ENCODE data around the gene THSD4. TPM values are rescaled to one million over a fixed set of nuclear protein-coding genes. Genes with fewer than 3 reads are reported as not detected.

The THSD4 gene
- total RNA-seq, 1 experiment from 2014 or later = 1.2 TPM

DNA sequence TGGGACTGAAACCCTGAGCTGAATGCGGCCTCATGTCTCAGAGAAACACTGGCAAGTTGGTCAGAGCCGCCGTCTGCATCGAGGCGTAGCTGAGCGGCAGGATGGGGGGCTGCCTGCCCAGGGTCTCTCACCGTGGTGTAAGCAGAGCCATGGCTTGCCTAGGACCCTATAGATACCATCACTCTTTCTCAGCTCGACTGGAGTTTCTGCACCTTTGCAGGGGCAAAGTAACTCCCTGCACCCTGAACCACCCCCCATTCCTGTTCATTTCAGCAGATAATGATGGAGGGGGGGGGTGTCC, 666.6 kb downstream of the THSD4 start:
- DNase-seq (ENCODE audit: low spot score) = no peak

DNA sequence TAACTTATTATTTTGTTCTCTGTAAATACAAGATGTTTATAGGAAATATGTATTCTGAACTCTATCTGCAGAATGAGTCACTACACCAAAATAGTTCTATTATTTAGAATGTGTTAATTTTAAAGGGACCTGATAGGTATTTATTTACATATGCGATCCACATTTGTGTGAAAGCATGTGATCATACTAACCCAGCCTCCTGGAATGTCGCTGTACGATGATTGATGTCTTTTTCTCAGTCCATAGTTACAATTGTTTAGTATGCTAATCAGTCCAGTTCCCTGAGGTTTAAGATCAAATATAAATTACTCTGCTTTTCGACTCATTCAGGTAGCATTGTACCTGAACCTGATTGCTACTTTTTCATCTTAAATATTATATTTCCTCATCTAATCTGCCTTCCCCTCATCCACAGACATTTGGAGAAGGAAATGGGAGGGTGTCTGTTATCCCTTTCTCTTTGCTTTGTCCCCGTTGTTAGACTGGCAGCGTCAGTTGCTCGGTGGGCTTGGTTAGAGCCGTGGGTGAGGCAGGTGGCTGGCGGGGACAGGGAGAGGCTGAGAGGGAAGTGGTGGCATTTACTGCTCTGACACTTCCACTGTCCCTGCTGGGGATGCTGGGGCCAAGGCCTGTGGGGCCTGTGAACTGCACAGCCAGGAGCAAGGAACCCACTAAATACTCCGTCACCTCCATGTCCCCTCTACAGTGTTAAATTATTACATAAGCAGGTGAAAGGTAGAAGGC, 667.3 kb downstream of the THSD4 start:
- DNase-seq (ENCODE audit: low spot score) = no peak

DNA sequence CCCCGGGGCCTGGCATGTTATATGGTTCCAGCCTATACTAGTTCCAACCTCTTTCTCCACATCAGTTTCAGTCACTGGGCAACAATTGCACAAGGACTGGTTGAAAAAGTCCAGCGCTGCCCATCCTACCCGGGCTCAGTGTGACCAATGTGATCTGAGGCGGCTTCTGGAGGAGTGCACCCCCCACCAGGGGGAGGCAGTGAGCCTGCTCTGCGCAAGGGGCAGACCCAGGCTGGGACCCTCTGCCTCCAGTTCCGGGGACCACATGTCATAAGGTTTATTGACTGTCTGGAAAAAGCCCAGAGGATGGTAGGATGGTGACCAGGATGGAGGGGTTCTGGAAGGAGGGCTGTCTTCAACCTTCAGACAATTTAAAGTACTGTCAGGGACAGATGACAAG, 669.4 kb downstream of the THSD4 start:
- no peak for DNase-seq (ENCODE audit: low spot score)

DNA sequence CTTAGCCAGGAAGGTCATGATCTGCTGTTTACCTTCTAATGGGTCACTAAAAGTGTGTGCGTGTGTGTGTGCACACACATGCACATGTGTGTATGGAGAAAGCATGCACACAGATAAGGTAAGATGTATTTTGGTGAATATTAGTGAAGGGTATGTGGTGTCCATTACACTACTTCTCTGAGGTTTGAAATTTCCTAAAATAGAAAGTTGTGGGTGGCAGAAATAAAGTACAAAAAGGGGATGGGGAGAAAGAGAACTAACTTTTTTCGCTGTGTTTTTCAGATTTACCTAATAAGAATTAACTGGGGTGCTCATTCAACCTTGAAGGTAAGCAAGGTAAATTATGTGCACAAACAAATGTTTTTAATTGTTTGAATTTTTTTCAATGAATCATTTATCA, 670.7 kb downstream of the THSD4 start:
- DNase-seq (ENCODE audit: low spot score) = no peak

DNA sequence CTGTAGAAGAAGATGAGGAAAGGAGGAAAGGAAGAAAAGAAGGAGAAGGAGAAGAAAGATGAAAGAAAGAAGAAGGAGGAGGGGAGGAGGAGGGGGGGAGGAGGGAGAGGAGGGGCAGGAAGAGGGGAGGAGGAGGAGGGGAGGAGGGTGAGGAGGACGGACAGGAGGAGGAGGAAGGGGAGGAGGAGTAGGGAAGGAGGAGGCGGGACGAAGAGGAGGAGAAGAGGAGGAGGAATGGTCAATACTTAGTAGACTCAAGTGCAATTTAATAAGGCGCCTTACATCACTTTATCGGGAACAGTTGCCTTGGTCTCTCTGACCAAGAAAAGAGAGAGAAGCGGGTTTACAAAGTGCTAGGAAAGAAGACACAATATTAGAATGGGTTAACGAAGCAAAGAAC, 671.4 kb downstream of the THSD4 start:
- no peak for DNase-seq (ENCODE audit: low spot score)

DNA sequence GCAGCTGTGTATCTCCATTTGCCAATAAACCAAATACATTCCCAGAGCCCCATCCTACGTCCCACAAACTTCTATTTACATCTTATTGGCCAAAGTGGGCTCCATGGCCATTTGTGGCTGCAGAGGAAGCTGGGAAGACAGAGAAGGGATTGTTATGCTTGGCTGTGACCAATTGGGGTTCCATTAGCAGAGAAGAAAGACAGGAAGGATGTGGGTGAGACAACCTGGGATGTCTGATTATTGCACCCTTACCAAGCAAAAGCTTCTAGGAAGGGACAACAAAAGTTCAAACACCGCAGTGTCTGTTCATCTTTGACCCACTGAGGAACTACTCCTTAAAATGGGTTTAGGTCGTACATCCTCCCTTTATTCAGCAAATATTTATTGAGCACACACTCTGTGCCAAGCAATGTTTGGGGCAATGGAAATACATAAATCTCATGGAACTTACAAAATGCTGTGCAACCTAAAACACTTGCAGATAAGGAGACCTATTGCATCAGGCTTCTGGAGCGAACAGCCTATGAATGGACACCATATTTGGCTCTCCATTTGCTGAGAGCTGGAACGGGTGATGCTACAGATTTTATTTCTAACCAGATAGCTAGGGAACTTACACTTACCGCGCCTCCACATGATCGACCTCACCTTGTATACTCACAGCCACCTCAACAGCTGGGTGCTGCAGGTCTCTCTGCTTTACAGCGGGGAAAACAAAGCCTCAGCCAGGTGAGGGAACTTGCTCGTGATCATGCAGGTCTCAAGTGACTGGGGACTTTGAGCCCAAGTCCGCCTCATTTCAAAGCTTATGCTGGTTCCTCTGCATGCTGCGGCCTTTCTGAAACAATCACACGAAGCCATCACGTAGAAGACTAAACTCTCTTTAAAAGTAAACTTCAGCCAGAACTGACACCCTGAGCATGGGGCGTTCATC, 673.6 kb downstream of the THSD4 start:
- DNase-seq (ENCODE audit: low spot score) = no peak

DNA sequence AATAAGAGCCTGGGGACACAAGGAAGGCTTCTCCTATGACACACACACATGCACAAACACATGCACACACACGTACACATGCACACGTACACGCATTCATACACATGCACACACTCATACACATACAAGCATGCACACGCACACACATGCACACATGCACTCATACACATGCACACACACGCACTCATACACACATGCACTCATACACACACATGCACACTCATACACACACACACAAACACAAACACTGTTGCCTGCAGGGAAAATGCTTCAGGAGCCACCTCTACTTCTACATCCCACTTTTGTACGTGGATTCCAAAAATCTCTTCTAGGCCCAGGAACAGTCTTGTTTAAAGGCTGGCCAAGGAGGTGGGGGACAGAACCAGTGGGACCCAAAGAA, 674.3 kb downstream of the THSD4 start:
- no peak for DNase-seq (ENCODE audit: low spot score)

DNA sequence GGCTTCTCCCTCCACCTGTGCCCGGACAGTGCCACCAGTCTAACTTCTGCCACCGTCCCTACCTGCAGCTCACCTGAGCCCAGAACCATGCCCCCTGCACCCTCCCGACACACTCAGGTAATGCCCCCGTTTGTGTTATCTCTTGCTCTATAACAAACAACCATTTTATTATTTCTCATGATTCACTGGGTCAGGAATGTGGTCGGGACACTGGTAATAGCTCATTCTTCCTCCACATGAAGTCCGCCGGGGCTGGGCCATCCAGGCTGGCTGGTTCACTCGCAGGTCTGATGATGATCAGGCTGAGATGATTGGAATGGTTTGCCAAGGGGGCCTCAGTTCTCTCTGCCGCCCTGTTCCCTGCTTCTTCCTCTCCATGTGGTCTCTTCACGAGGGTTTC, 674.8 kb downstream of the THSD4 start:
- no peak for DNase-seq (ENCODE audit: low spot score)

DNA sequence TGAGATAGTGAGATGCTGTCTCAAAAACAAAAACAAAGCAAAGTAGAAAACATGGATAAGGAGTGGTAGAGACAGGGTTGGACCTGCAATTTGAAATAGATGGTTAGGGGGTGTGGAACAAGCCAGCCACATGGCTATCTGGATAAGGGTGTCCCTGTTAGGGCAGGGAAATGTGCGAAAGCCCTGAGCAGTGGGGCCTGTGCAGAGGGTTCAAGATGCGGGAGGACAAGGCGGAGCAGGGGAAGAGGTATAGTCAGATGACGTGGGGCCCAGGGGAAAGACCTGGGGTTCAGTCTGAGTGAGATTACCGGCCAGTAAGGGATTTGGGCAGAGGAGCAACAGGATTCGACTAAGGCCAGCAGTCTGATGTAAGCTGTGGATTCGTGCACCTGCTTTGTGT, 676.7 kb downstream of the THSD4 start:
- no peak for DNase-seq (ENCODE audit: low spot score)

DNA sequence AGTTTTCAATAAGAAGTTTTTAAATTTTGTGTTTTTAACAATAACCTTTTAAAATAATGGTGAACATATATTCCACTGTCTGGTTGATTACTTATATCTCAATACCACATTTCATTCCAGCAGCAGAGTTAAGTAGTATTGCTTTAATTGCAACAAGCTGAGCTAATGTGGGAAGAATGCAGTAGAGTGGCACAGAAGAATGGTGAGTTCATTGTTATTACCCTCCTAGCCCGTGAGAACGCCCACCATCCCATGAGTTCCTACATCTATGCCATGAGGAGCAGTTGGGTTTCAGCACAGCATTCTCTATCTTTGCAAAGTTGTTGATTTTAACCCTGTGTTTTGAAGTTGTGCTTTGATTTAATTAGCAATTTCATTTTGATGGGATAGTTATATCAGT, 677.2 kb downstream of the THSD4 start:
- DNase-seq (ENCODE audit: low spot score) = peak; percentile 36

DNA sequence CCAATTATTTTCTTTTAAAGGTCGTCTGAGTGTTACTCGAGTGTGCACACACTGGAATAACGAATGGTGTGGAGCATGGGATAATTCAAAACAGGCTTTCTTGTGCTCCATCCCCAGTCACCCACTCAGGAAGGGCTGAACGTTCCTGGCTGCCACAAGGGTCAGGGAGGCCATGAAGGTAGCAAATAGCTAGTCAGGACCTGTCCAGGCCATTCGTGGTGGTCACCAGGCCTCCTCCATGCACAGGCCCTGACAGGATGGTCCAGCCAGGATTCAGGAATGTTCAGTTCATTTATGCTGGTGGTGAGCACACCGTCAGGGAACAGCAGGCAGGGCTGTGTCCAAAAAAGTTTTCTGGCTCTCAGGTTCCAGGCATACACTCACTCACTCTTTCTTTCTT, 683.4 kb downstream of the THSD4 start:
- no peak for DNase-seq (ENCODE audit: low spot score)

DNA sequence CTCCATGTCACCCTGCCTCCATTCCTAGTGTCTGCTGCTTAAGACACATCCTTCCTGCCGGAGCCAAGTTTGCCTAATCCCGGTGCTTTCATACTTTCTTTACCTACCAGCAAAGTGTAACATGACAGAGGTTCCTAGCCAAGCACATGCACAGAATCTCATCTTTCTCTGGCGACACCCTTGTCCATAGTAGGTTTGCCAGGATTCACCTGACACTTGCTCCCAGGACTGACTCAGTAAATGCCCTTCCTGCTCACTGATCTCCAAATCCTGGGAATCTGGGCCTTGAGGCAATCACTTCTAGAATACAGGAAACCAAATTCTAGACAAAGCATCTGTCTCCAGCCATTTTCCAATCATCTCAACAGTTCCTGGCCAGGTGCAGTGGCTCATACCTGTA, 684.9 kb downstream of the THSD4 start:
- no peak for DNase-seq (ENCODE audit: low spot score)

DNA sequence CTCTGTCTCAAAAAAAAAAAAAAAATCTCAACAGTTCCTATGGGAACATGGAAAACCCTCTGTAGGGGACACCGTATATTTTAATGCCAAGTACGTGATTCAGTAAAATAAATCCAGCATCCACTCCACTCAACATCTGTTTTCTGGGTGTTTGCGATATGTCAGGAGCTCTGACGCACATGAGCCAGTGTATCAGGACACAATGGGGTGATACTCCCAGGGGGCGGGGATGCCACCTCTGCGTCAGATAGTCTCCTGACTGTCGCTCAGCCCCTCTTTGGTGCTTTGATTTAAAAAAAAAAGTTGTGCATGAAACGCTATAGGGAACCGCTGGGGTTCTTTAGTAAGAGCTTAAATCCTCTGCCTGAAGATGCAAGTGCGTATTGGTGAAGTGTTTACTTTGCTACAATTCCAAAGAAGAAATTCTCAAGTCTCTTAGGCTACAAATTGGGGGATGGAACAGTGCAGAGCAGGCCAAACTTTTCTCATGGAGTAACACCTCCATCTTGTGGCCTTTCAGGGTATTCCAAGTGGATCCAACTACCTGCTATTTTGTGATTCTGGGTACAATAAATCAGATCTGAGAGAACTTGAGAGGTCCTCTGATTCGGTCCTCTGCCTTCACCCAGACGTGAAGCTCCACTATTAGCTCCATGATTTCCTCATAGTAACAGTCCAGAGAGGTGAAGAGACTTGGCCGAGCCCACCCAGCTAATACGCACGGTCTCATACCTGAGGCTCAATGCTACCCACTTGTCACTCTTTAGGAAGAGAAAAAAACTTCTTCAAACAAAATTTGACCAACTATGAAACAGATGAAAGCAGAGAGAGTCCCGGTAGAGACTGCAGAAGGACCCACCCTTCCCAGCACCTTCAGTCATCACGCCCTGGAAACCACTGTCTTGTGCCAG, 685.8 kb downstream of the THSD4 start:
- peak; percentile 61 for DNase-seq (ENCODE audit: low spot score)

DNA sequence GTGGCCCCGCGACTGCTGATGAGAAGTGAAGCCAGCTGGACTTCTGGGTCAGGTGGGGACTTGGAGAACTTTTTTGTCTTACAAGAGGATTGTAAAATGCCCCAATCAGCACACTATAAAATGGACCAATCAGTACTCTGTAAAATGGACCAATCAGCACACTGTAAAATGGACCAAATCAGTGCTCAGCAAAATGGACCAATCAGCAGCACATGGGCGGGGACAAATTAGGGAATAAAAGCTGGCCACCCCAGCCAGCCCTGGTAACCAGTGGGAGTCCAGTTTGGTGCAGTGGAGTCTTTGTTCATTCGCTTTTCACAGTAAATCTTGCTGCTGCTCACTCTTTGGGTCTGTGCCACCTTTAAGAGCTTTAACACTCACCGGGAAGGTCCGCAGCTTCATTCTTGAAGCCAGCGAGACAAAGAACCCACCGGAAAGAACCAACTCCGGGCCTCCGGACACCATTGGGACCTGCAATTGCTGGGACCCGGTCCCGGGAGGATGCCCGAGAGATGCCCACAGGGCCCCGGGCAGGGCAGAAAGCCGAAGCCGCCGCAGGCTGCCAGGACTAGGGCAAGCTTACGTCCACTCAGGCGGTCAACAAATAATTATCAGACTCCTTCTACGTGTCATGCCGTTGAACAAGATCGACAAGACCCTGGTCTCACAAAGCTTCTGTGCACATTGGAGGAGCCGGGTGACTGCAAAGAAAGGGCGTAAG, 686.8 kb downstream of the THSD4 start:
- no peak for DNase-seq (ENCODE audit: low spot score)

DNA sequence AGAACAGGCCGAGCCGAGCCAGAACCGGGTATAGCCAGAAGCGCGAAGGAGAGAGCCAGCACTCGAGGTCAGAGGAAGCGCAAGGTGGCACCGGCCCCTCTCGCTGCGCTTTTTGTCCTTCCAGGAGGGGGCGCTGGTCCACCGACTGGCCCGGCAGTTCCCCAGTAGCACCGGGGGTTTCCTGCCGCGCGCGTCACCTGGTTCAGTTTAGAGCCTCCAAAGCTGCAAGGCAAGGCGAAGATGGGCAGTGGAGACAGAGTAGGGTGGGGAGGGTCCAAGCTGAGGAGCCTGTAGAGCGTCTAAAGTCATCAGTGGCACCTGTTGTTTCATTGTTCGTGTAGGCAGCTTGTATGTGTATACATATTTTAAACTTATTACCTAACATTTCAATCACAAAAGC, 687.5 kb downstream of the THSD4 start:
- no peak for DNase-seq (ENCODE audit: low spot score)

DNA sequence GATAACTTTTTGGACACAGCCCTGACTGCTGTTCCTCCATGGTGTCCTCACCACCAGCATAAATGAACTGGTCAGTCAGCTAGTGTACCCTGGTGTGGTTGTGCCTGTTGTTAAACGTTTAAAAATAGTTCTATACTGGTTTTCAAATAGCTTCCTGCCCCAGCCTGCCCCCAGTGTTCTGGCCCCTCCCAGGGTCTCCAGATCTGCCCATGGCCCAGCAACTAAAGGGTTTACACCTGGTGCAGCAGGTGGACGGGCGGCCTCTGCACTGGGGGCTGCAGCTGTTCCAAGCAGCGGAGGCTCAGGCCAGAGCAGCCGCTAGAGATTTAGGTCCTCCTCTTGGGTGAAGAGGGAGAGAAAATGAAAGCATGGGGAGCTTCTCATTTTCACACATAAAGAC, 689.0 kb downstream of the THSD4 start:
- DNase-seq (ENCODE audit: low spot score) = no peak

DNA sequence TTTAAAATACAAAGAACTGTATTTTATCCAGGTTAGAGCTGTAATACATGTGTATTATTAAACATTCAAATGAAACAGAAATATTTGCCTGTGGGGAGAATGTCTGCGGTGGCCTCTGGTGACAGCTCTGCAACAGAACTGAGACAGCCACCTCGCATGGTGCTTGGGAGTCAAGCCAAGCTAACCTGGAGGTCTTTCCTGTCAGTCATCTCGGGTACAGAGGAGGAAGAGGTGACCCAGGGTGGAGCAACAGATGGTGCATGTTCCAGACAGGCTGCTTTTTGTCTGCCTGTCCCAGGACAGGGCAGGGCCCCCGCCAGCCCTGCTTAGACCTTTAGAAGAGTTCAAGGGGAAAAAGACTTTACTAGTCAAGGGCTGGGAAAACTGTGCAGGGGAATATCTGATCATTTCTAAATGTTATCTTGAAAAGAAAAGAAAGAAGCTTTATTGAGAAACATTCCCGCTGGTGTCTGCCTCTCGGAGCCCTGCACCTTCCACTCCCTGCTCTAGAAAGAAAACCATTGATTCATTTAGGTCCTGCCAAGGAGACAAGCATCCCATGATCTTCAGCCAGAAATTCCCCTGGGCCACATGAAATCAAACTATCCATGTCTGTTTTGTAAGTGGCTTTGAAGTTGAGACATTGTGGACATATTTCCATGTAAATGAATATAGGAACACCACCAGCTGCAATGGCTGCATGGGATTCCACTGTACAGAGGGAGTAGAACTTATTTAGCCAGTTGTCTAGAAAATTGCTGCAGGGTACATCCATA, 689.6 kb downstream of the THSD4 start:
- DNase-seq (ENCODE audit: low spot score) = no peak

DNA sequence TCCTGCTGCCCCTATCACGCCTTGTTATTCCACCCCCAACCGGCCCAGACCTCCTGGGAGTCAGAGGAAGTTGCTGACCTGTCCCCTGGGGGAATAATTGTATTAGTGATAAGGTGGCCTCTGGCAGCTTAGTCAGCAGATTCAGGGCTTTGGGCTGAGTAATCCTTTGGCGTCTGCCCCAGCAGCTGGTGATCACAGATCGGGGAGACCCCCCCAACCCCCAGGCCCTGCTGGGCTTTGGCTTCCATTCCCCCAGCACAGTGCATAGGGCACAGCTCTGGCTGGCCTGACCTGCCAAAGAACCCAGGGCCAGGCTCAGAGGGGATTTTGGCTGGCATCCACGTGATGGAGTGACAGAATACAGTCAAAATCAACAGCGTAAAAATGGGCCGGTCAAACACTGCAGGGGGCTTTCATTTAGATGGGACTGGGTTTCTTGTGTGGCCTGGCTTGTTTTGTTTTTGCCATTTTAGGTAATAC, 691.2 kb downstream of the THSD4 start:
- no peak for DNase-seq (ENCODE audit: low spot score)

DNA sequence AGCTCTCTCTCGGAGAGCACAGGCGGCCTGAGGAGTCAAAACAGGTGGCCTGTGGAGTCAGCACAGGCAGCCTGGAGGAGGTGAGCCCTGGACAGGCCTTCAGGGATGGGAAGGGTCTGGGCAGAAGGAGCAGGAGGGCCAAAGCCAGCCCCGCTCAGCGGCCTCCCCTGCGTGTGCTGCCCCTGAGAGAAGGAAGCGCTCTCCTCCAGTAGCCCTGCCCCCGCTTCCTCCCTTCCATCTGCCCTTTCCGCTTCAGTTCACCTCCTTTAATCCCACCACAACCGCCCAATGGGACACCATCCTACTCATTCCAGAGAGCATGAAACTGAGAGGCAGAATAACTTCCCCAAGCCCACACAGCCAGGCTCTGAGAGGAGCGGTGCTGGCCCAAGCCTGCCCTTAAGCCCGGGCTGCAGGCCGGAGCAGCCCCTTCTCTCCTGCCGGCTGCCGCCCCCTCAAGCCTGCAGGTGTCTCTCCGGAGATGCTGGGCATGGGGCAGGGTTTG, 691.9 kb downstream of the THSD4 start:
- DNase-seq (ENCODE audit: low spot score) = no peak

DNA sequence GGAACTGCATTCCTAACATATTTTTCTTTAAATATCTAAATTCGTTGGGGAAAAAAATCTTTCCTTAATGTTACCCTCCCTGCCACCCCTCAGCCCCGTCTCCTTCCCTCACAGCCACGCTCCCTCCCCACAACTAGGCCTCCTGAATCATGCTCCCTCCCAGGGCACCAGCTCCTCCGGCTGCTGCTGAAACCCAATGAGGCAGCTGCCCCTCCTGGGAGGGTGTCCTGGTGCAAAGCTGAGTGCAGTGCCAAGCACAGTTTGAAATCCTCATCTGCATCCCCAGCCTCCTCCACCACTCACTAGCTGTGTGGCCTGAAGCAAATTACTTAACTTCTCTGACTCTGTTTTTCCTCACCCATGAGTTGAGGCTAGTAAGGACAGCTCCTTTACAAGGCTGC, 692.4 kb downstream of the THSD4 start:
- no peak for DNase-seq (ENCODE audit: low spot score)

Measured in H4 (cell line).